Tibial nerve (tissue), 4 donors: ENCODE results near the gene GAS5. TPM values are rescaled to one million over a fixed set of nuclear protein-coding genes. Genes with fewer than 3 reads are reported as not detected.

Experiments used
- DNase-seq, 2 donors: peaks; one replicate each; pipeline ENCODE4 v3.0.0-alpha.2; 2019; ENCODE audit warnings: low spot score in 2 of 2
- H3K27ac ChIP-seq, 4 donors: fragments of 200-600 bp; sonication (generic) in 3 of 4; one replicate each; pipeline ENCODE4 v1.5.1; 2017 to 2019; ENCODE audit warnings: mild to moderate bottlenecking in 1 of 4
- H3K27me3 ChIP-seq, 2 donors: fragments of 200-600 bp; sonication (generic) in 1 of 2; one replicate each; pipeline versions ENCODE4 v1.5.1 to v1.6.0; 2017 to 2019
- H3K36me3 ChIP-seq, 3 donors: fragments of 200-600 bp; sonication (generic); one replicate each; pipeline ENCODE4 v1.5.1; 2018 to 2019
- H3K4me1 ChIP-seq, 4 donors: fragments of 200-600 bp; sonication (generic) in 3 of 4; one replicate each; pipeline ENCODE4 v1.5.1; 2017 to 2019
- H3K4me3 ChIP-seq, 4 donors: fragments of 200-600 bp; sonication (generic) in 3 of 4; one replicate each; pipeline ENCODE4 v1.5.1; 2017 to 2019; ENCODE audit warnings: mild to moderate bottlenecking in 1 of 4, moderate library complexity in 1 of 4
- H3K9me3 ChIP-seq, 4 donors: fragments of 200-600 bp; sonication (generic) in 3 of 4; one replicate each; pipeline ENCODE4 v1.5.1; 2017 to 2019
- CTCF ChIP-seq, 5 experiments: fragments of 200-600 bp in 3 of 5; fragments of 450-650 bp in 2 of 5; sonication (generic) in 3 of 5; IDR thresholded peaks; one replicate each; pipeline ENCODE4 v1.5.1; 2016 to 2019; ENCODE audit warnings: antibody characterized with exemption in 5 of 5, mild to moderate bottlenecking in 3 of 5, moderate library complexity in 2 of 5
- EP300 ChIP-seq, 2 donors: sonication (generic); formaldehyde crosslinking; IDR thresholded peaks; one replicate each; pipeline ENCODE4 v1.6.1; 2017; ENCODE audit warnings: antibody characterized with exemption in 2 of 2, mild to moderate bottlenecking in 1 of 2
- POLR2A ChIP-seq, 2 donors: fragments of 450-650 bp; IDR thresholded peaks; one replicate each; pipeline ENCODE4 v1.6.1; 2017; ENCODE audit warnings: antibody characterized with exemption in 2 of 2, mild to moderate bottlenecking in 2 of 2, moderate library complexity in 2 of 2
- WGBS, 2 donors: methylation state at CpG; one replicate each; pipeline ENCODE4 v1.1.5; 2018; 5-methylcytosine and 5-hydroxymethylcytosine counted together
- total RNA-seq, 4 donors: library from RNA; depleted of rRNA; stranded (reverse); fragments of >200 nt; gene quantifications; one replicate each; pipeline ENCODE4 v1.1.0, GENCODE V29; 2016

Gene GAS5
- total RNA-seq, 4 donors from 2014 or later = 348 to 615 (median 564) TPM

DNA sequence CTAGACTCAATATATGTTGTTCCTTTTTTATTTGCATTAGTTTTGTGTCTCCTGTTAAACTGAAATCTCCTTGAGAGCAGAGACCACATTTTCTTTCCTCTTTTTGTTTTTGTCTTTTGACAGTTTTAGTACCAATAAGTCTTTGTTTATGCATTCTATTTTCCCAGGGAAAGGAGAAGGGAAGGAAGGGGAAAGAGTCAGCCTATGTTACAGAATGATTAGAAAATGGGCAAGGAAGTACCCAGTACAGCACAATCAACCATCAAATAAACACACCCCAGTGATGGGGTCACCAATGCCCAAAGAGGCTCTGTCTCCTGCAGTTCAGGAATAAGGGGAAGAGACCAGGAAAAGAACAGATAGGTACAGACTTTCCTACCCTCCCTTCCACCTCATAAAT lies 10.5 kb upstream of the GAS5 start:
- Histone ChIP-seq H3K27me3 (no peaks in the 10 kb centered on the region), H3K4me3 (no peak overlapping the region), H3K36me3 (peaks cover 0 to 77% (median 0%) of the 10 kb centered on the region in 3 donors), H3K27ac (no peak overlapping the region), H3K9me3 (no peaks in the 10 kb centered on the region), H3K4me1 (no peaks in the 10 kb centered on the region)
- no peak for TF ChIP-seq CTCF (IDR thresholded peaks at IDR 0.05)
- no peak for TF ChIP-seq EP300 (IDR thresholded peaks at IDR 0.05)
- TF ChIP-seq POLR2A (IDR thresholded peaks at IDR 0.05) = no peak
- DNase-seq = no peak

DNA sequence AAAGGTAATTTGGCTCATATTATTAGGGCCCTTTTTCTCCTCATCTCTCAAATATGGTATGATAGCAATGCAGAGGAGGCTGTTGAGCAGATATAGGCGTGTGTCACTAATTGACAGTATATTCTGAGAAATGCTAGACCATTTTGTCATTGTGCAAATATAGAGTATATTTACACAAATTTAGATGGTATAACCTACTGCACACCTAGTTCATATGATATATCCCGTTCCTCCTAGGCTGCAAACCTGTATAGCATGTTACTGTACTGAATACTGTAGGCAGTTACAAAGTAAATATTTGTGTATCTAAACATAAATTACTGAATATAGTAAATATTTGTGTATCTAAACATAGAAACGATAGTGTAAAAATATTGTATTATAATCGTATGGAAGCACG lies 8.9 kb upstream of the GAS5 start:
- Histone ChIP-seq H3K27ac (no peak overlapping the region), H3K4me3 (no peak overlapping the region), H3K27me3 (no peaks in the 10 kb centered on the region), H3K36me3 (peaks cover 0 to 87% (median 0%) of the 10 kb centered on the region in 3 donors), H3K4me1 (peaks cover 0 to 6% (median 2%) of the 10 kb centered on the region in 4 donors), H3K9me3 (no peaks in the 10 kb centered on the region)
- TF ChIP-seq EP300 (IDR thresholded peaks at IDR 0.05) (no peak), POLR2A (IDR thresholded peaks at IDR 0.05) (no peak), CTCF (IDR thresholded peaks at IDR 0.05) (no peak)
- DNase-seq = no peak
- WGBS, 2 donors = 90 to 92% methylated on average over 5 of the region's 5 CpGs

- Histone ChIP-seq H3K27ac (no peak overlapping the region), H3K4me3 (no peak overlapping the region), H3K27me3 (no peaks in the 10 kb centered on the region), H3K36me3 (peaks cover 0 to 63% (median 0%) of the 10 kb centered on the region in 3 donors), H3K4me1 (peaks cover 0 to 29% (median 10%) of the 10 kb centered on the region in 4 donors), H3K9me3 (no peaks in the 10 kb centered on the region)
- 89 to 91% methylated on average over 2 of the region's 2 CpGs for WGBS, 2 donors
- no peak for TF ChIP-seq CTCF (IDR thresholded peaks at IDR 0.05)
- TF ChIP-seq POLR2A (IDR thresholded peaks at IDR 0.05) = no peak
- TF ChIP-seq EP300 (IDR thresholded peaks at IDR 0.05) = no peak
- DNase-seq = no peak
Measured at GRCh38 chr1:173871500-173871899, 3.7 kb upstream of the GAS5 start.

- TF ChIP-seq EP300 (IDR thresholded peaks at IDR 0.05) (no peak), POLR2A (IDR thresholded peaks at IDR 0.05) (no peak), CTCF (IDR thresholded peaks at IDR 0.05) (no peak)
- Histone ChIP-seq H3K27me3 (no peaks in the 10 kb centered on the region), H3K27ac (no peak overlapping the region), H3K36me3 (peaks cover 0 to 61% (median 0%) of the 10 kb centered on the region in 3 donors), H3K4me3 (no peak overlapping the region), H3K9me3 (no peaks in the 10 kb centered on the region), H3K4me1 (peaks cover 0 to 33% (median 13%) of the 10 kb centered on the region in 4 donors)
- 78 to 87% methylated on average over 5 of the region's 5 CpGs for WGBS, 2 donors
- no peak for DNase-seq
Measured at GRCh38 chr1:173871091-173871490, 3.3 kb upstream of the GAS5 start.

DNA sequence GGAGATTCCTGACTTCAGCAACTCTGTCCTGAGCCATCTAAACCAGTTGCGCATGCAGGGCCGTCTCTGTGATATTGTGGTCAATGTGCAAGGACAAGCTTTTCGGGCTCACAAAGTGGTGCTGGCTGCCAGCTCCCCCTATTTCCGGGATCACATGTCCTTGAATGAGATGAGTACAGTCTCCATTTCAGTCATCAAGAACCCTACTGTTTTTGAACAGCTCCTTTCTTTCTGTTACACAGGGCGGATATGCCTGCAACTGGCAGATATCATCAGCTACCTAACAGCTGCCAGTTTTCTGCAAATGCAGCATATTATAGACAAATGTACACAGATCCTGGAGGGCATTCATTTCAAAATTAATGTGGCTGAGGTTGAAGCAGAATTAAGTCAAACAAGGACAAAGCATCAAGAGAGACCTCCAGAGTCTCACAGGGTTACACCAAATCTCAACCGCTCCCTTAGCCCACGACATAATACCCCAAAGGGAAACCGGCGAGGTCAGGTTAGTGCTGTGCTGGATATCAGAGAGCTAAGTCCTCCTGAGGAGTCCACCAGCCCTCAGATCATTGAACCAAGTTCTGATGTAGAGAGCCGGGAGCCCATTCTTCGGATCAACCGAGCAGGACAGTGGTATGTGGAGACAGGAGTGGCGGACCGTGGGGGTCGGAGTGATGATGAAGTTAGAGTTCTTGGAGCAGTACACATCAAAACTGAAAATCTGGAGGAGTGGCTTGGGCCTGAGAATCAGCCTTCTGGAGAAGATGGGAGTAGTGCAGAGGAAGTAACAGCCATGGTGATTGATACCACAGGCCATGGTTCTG lies 2.7 kb upstream of the GAS5 start:
- Histone ChIP-seq H3K36me3 (peaks cover 0 to 61% (median under 1%) of the 10 kb centered on the region in 3 donors), H3K9me3 (no peaks in the 10 kb centered on the region), H3K4me3 (no peak overlapping the region), H3K27me3 (no peaks in the 10 kb centered on the region), H3K27ac (peak overlapping the region in 1 of 4 donors; percentile 95), H3K4me1 (peaks cover 0 to 39% (median 18%) of the 10 kb centered on the region in 4 donors)
- WGBS, 2 donors = 77 to 84% methylated on average over 15 of the region's 15 CpGs
- TF ChIP-seq EP300 (IDR thresholded peaks at IDR 0.05) (no peak), CTCF (IDR thresholded peaks at IDR 0.05) (no peak), POLR2A (IDR thresholded peaks at IDR 0.05) (no peak)
- DNase-seq = no peak
